Upper lobe of left lung (tissue), 4 donors: ENCODE data around the gene HOMEZ.

Experiments used
- EP300 ChIP-seq, 4 donors: sonication (generic); formaldehyde crosslinking; IDR thresholded peaks; one replicate each; pipeline ENCODE4 v1.5.1; 2017; ENCODE audit warnings: antibody characterized with exemption in 4 of 4, control low read depth in 2 of 4
- POLR2A ChIP-seq, 4 donors: fragments of 450-650 bp; IDR thresholded peaks; one replicate each; pipeline ENCODE4 v1.5.1; 2016 to 2017; ENCODE audit warnings: antibody characterized with exemption in 4 of 4, mild to moderate bottlenecking in 2 of 4
- POLR2AphosphoS5 ChIP-seq, 2 donors: sonication (generic); formaldehyde crosslinking; IDR thresholded peaks; one replicate each; pipeline ENCODE4 v1.5.1; 2017; ENCODE audit warnings: antibody characterized with exemption in 2 of 2
- TF ChIP-seq, protein P1 (sequence below), 6 experiments: fragments of 450-650 bp in 4 of 6; fragments of 200-600 bp in 2 of 6; sonication (generic) in 2 of 6; IDR thresholded peaks; one replicate each; pipeline ENCODE4 v1.5.1; 2016 to 2019; ENCODE audit warnings: antibody characterized with exemption in 6 of 6

- TF ChIP-seq, protein P1, sequence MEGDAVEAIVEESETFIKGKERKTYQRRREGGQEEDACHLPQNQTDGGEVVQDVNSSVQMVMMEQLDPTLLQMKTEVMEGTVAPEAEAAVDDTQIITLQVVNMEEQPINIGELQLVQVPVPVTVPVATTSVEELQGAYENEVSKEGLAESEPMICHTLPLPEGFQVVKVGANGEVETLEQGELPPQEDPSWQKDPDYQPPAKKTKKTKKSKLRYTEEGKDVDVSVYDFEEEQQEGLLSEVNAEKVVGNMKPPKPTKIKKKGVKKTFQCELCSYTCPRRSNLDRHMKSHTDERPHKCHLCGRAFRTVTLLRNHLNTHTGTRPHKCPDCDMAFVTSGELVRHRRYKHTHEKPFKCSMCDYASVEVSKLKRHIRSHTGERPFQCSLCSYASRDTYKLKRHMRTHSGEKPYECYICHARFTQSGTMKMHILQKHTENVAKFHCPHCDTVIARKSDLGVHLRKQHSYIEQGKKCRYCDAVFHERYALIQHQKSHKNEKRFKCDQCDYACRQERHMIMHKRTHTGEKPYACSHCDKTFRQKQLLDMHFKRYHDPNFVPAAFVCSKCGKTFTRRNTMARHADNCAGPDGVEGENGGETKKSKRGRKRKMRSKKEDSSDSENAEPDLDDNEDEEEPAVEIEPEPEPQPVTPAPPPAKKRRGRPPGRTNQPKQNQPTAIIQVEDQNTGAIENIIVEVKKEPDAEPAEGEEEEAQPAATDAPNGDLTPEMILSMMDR (IDR thresholded peaks at IDR 0.05), result no peak
- no peak for TF ChIP-seq EP300 (IDR thresholded peaks at IDR 0.05)
- TF ChIP-seq POLR2AphosphoS5 (IDR thresholded peaks at IDR 0.05), result no peak
- no peak for TF ChIP-seq POLR2A (IDR thresholded peaks at IDR 0.05)
Measured at GRCh38 chr14:23300687-23301223, 14.8 kb upstream of the HOMEZ start.
